SU-DHL-6 (cell line): ENCODE data around the gene DUS2.

Experiments
- CTCF ChIP-seq: fragments of 200-600 bp; sonication (generic); IDR thresholded peaks from one replicate; pipeline ENCODE4 v1.5.1; 2017; ENCODE audit warnings: antibody characterized with exemption, mild to moderate bottlenecking, low read length, moderate library complexity; ENCODE audit not compliant: insufficient read depth, poor library complexity, severe bottlenecking
- EZH2phosphoT487 ChIP-seq: fragments of 200-600 bp; sonication (generic), shearing (Covaris generic); conservative IDR thresholded peaks from 2 replicates; pipeline ENCODE4 v1.6.1; 2018; ENCODE audit warnings: mild to moderate bottlenecking, antibody characterized with exemption, low read length, moderate library complexity, mixed read lengths

GRCh38 chr16:68093816-68094613 is 70.9 kb downstream of the DUS2 start:
- no peak for TF ChIP-seq EZH2phosphoT487
- TF ChIP-seq CTCF = peak; percentile 29
